SK-N-SH (cell line): ENCODE measurements around the gene ICAM5. TPM values are rescaled to one million over a fixed set of nuclear protein-coding genes. Genes with fewer than 3 reads are reported as not detected.

Source experiments
- CTCF ChIA-PET: fragments of 300-600, 350-600 bp; formaldehyde crosslinking; extraction: SDS; loops from one replicate; lab custom pipeline; 2021; lab: Yijun Ruan, JAX
- POLR2A ChIA-PET: fragments of 350-600 bp; sonication (Branson Sonifier 250); formaldehyde crosslinking; extraction: SDS; loops from one replicate; lab custom pipeline; 2020; ENCODE audit warnings: antibody characterized with exemption, inconsistent platforms; lab: Yijun Ruan, JAX
- DNase-seq: peaks from one replicate; pipeline ENCODE4 v3.0.0; 2012
- H2AFZ ChIP-seq: fragments of 200-600 bp; sonication (generic); 2 replicates; pipeline ENCODE4 v1.8.1; 2016; ENCODE audit warnings: antibody characterized with exemption, mild to moderate bottlenecking, low read depth
- H3F3A ChIP-seq: fragments of 200-600 bp; sonication (generic); replicated peaks from 2 replicates; pipeline ENCODE3; 2016; ENCODE audit warnings: antibody characterized with exemption, mild to moderate bottlenecking; ENCODE audit not compliant: insufficient read depth
- H3K27ac ChIP-seq, 2 experiments: fragments of 200-500 bp in 1 of 2; fragments of 200-600 bp in 1 of 2; sonication (Bioruptor generic) in 1 of 2; sonication (generic), shearing (Covaris generic) in 1 of 2; 2 replicates each; pipeline versions ENCODE4 v1.5.1 to v1.6.1; 2014 to 2016; ENCODE audit warnings: low read depth in 2 of 2, inconsistent platforms in 1 of 2, low read length in 1 of 2, mild to moderate bottlenecking in 1 of 2, mixed read lengths in 1 of 2
- H3K27me3 ChIP-seq: fragments of 200-600 bp; sonication (generic), shearing (Covaris generic); 2 replicates; pipeline ENCODE4 v1.6.1; 2016; ENCODE audit warnings: mixed run types; ENCODE audit not compliant: insufficient read depth
- H3K36me3 ChIP-seq, 2 experiments: fragments of 200-500 bp in 1 of 2; fragments of 200-600 bp in 1 of 2; sonication (Bioruptor generic) in 1 of 2; sonication (generic) in 1 of 2; replicated peaks in 1 of 2; 2 replicates each; pipeline versions ENCODE3 to v1.5.1; 2014 to 2016; ENCODE audit warnings: low read length in 1 of 2, mild to moderate bottlenecking in 1 of 2; ENCODE audit not compliant: insufficient read depth in 2 of 2, control insufficient read depth in 1 of 2
- H3K4me1 ChIP-seq, 2 experiments: fragments of 200-500 bp in 1 of 2; fragments of 200-600 bp in 1 of 2; sonication (Bioruptor generic) in 1 of 2; sonication (generic), shearing (Covaris generic) in 1 of 2; 2 replicates each; pipeline versions ENCODE4 v1.5.1 to v1.6.1; 2014 to 2016; ENCODE audit warnings: low read depth in 1 of 2, low read length in 1 of 2, mixed run types in 1 of 2; ENCODE audit not compliant: insufficient read depth in 2 of 2, control insufficient read depth in 1 of 2
- H3K4me2 ChIP-seq: fragments of 200-600 bp; sonication (generic), shearing (Covaris generic); 2 replicates; pipeline ENCODE4 v1.6.1; 2017; ENCODE audit warnings: mixed run types
- H3K4me3 ChIP-seq, 2 experiments: fragments of 200-500 bp in 1 of 2; fragments of 200-600 bp in 1 of 2; sonication (Bioruptor generic) in 1 of 2; sonication (generic), shearing (Covaris generic) in 1 of 2; 2 replicates each; pipeline versions ENCODE4 v1.5.1 to v1.8.1; 2014 to 2016; ENCODE audit warnings: low read depth in 2 of 2, inconsistent platforms in 1 of 2, low read length in 1 of 2, mild to moderate bottlenecking in 1 of 2, mixed read lengths in 1 of 2, moderate library complexity in 1 of 2
- H3K79me2 ChIP-seq: fragments of 200-600 bp; sonication (generic); 2 replicates; pipeline ENCODE4 v1.8.1; 2017; ENCODE audit warnings: mild to moderate bottlenecking; ENCODE audit not compliant: insufficient read depth
- H3K9ac ChIP-seq: fragments of 200-600 bp; sonication (generic); 2 replicates; pipeline ENCODE4 v1.6.1; 2017; ENCODE audit warnings: mixed run types
- H3K9me2 ChIP-seq: fragments of 200-600 bp; sonication (generic); 2 replicates; pipeline ENCODE4 v1.6.1; 2017; ENCODE audit warnings: mixed run types
- H3K9me3 ChIP-seq: fragments of 200-600 bp; sonication (generic); 2 replicates; pipeline ENCODE4 v1.6.1; 2017; ENCODE audit warnings: mixed run types, mild to moderate bottlenecking, moderate library complexity
- H4K20me1 ChIP-seq: fragments of 200-600 bp; sonication (generic); 2 replicates; pipeline ENCODE4 v1.6.1; 2017; ENCODE audit warnings: mild to moderate bottlenecking, mixed run types; ENCODE audit not compliant: insufficient read depth
- FOSL2 ChIP-seq: IDR thresholded peaks from 2 replicates; pipeline ENCODE4 v1.4.0; 2012; ENCODE audit warnings: low read depth, mild to moderate bottlenecking, moderate library complexity, borderline replicate concordance
- FOXJ3 ChIP-seq: sonication (generic); formaldehyde crosslinking; IDR thresholded peaks from 2 replicates; pipeline ENCODE4 v1.5.1; 2020; ENCODE audit warnings: mild to moderate bottlenecking, missing genetic modification reagents
- IRF3 ChIP-seq: fragments of 150-350 bp; IDR thresholded peaks from 2 replicates; pipeline ENCODE4 v1.6.1; 2016; ENCODE audit warnings: mild to moderate bottlenecking, low read depth, low read length
- RCOR1 ChIP-seq: fragments of 150-350 bp; IDR thresholded peaks from 2 replicates; pipeline ENCODE4 v1.6.1; 2017; ENCODE audit warnings: antibody characterized with exemption, low read length
- REST ChIP-seq: IDR thresholded peaks from 2 replicates; pipeline ENCODE4 v1.6.1; 2012; ENCODE audit warnings: mild to moderate bottlenecking, low read depth, low read length, moderate library complexity
- RXRA ChIP-seq: IDR thresholded peaks from 2 replicates; pipeline ENCODE4 v1.4.0; 2012; ENCODE audit warnings: low read depth, mild to moderate bottlenecking, borderline replicate concordance
- SIN3A ChIP-seq: IDR thresholded peaks from 2 replicates; pipeline ENCODE4 v1.6.1; 2012; ENCODE audit warnings: low read depth, mild to moderate bottlenecking, low read length, moderate library complexity, borderline replicate concordance
- SMC3 ChIP-seq: IDR thresholded peaks from 2 replicates; pipeline ENCODE4 v1.6.1; 2012; ENCODE audit warnings: low read depth, low read length, improper control_type of control experiment
- TCF12 ChIP-seq: IDR thresholded peaks from 2 replicates; pipeline ENCODE4 v1.4.0; 2012
- TEAD4 ChIP-seq: IDR thresholded peaks from 2 replicates; pipeline ENCODE4 v1.4.0; 2012; ENCODE audit warnings: mild to moderate bottlenecking, borderline replicate concordance; ENCODE audit not compliant: insufficient read depth
- USF2 ChIP-seq: fragments of 150-350 bp; IDR thresholded peaks from 2 replicates; pipeline ENCODE4 v1.6.1; 2017; ENCODE audit warnings: antibody characterized with exemption, low read length, low read depth, borderline replicate concordance
- YY1 ChIP-seq: IDR thresholded peaks from 2 replicates; pipeline ENCODE4 v1.4.0; 2012; ENCODE audit warnings: low read depth, mild to moderate bottlenecking
- WGBS: methylation state at CpG from one replicate; pipeline ENCODE4 v1.1.6; 2017; ENCODE audit warnings: low lambda C conversion rate; 5-methylcytosine and 5-hydroxymethylcytosine counted together
- polyA plus RNA-seq, 3 experiments: library from polyadenylated mRNA; depleted of rRNA; stranded (reverse); fragments of >200 nt; gene quantifications; 2 replicates each; pipeline ENCODE4 v1.2.3, GENCODE V29; 2012

ICAM5 gene
- polyA plus RNA-seq, 1 of the 3 experiments (the other 2 are of a cell fraction) = 5.2 TPM

- TF ChIP-seq REST (no peak), RCOR1 (no peak)
Measured at GRCh38 chr19:10339380-10339960, 49.7 kb downstream of the ICAM5 start, which contains the start of gene ICAM3 (continued).

- no peak for TF ChIP-seq IRF3
- no peak for TF ChIP-seq USF2
- TF ChIP-seq SIN3A = no peak
- no peak for TF ChIP-seq FOXJ3 (CRISPR knock-in tag)
- TF ChIP-seq SMC3 = no peak
- no peak for TF ChIP-seq RXRA
- TF ChIP-seq TEAD4 = no peak
- no peak for TF ChIP-seq TCF12
- no peak for TF ChIP-seq YY1
- TF ChIP-seq FOSL2 = no peak
- no peak for TF ChIP-seq RCOR1
- Histone ChIP-seq H3K36me3 (no peaks in the 10 kb centered on the region), H3K9me3 (no peaks in the 10 kb centered on the region), H3K27ac (no peak overlapping the region), H2AFZ (no peak overlapping the region), H3K27me3 (no peaks in the 10 kb centered on the region), H3K4me1 (peaks cover 0 to 4% of the 10 kb centered on the region in 2 experiments; a peak in 1 of 4 replicates), H3K4me3 (no peak overlapping the region), H3K79me2 (no peaks in the 10 kb centered on the region), H3K4me2 (no peak overlapping the region), H4K20me1 (no peaks in the 10 kb centered on the region), H3K9me2 (no peaks in the 10 kb centered on the region), H3K9ac (no peak overlapping the region), H3F3A (no peaks in the 10 kb centered on the region)
- POLR2A ChIA-PET = no interaction called here
- no peak for DNase-seq
- WGBS = 92% methylated on average over 5 of the region's 5 CpGs
- CTCF ChIA-PET = interaction anchor here (1.1 kb wide), 2 partner anchors 49 to 81 kb away, joined by 3 to 5 read pairs; no protein-coding TSS in a partner anchor
Measured at GRCh38 chr19:10339977-10340376, 50.2 kb downstream of the ICAM5 start.
